ENCODE data around the gene CRISP1. TPM values are rescaled to one million over a fixed set of nuclear protein-coding genes. Genes with fewer than 3 reads are reported as not detected.

The CRISP1 gene
- total and polyA plus RNA-seq, 9 of the 15 experiments (the other 6 are each of a cell fraction or from before 2014, with no cell fraction given) = not detected

GRCh38 chr6:49913636-49914375, 47.5 kb upstream of the CRISP1 start:
- intact Hi-C loops (cut with micrococcal nuclease) (no loop called here), in situ Hi-C loops (cut with MboI) (no loop called here)
- Histone ChIP-seq H3K27ac (ENCODE audit: extremely low read depth, low read depth, low read length) (no peak overlapping the region), H3K4me1 (replicated peaks in 1 of 2; ENCODE audit: control insufficient read depth in 2 of 2, insufficient read depth in 2 of 2, low read length in 2 of 2) (no peaks in the 10 kb centered on the region), H3K36me3 (ENCODE audit: control insufficient read depth, insufficient read depth, low read length) (no peaks in the 10 kb centered on the region), H3K4me2 (ENCODE audit: insufficient read depth, low read length) (no peak overlapping the region), H3K9me3 (replicated peaks; ENCODE audit: control insufficient read depth, insufficient read depth, low read depth, low read length) (no peaks in the 10 kb centered on the region), H3K9ac (ENCODE audit: insufficient read depth in 1 of 2, low read depth in 2 of 2, low read length in 2 of 2) (no peak overlapping the region), H4K20me1 (replicated peaks; ENCODE audit: control insufficient read depth, insufficient read depth, low read length) (no peaks in the 10 kb centered on the region), H3K27me3 (ENCODE audit: control insufficient read depth in 2 of 2, insufficient read depth in 2 of 2, low read length in 2 of 2) (no peaks in the 10 kb centered on the region), H2AFZ (ENCODE audit: low read depth, low read length) (peak overlapping the region; percentile 22; the same call in 1 of the 2 replicates), H3K9me1 (ENCODE audit: control insufficient read depth, insufficient read depth, low read length) (no peaks in the 10 kb centered on the region), H3K4me3 (no peak overlapping the region), H3K79me2 (ENCODE audit: control insufficient read depth, insufficient read depth, low read length) (no peaks in the 10 kb centered on the region)
- CTCF ChIA-PET (ENCODE audit: low intra/inter-chr PET ratio) = no interaction called here
- 21% methylated on average over 6 of the region's 6 CpGs for WGBS (ENCODE audit: insufficient coverage, low coverage, missing lambda C conversion rate)
- no peak for FAIRE-seq
- POLR2A ChIA-PET = interaction anchor here (0.6 to 1.7 kb wide), 4 partner anchors 10 to 204 kb away, joined by 3 to 5 read pairs (median 4); no protein-coding TSS in a partner anchor
- BruUV-seq (replicated peaks) = no TSS peak
- no peak for DNase-seq (ENCODE audit: extremely low read depth in 1 of 4, low spot score in 3 of 4)
- ATAC-seq = peak; percentile 51; the same call in 2 of the 3 replicates
- TF ChIP-seq ZNF41 (CRISPR knock-in tag; conservative IDR thresholded peaks at IDR 0.05) (no peak), ZBTB49 (CRISPR knock-in tag; IDR thresholded peaks at IDR 0.05; ENCODE audit: borderline replicate concordance) (no peak), ZNF740 (CRISPR knock-in tag; IDR thresholded peaks at IDR 0.05) (no peak), ZNF740 (tag; IDR thresholded peaks at IDR 0.05) (no peak), ZNF644 (tag; IDR thresholded peaks at IDR 0.05; ENCODE audit: low read depth) (no peak), PHTF2 (CRISPR knock-in tag; IDR thresholded peaks at IDR 0.05) (no peak), XRCC5 (IDR thresholded peaks at IDR 0.05; ENCODE audit: low read depth, low read length) (no peak), E2F8 (IDR thresholded peaks at IDR 0.05; ENCODE audit: low read depth, partially characterized antibody) (no peak), ELF4 (CRISPR knock-in tag; IDR thresholded peaks at IDR 0.05) (no peak), AFF1 (IDR thresholded peaks at IDR 0.05; ENCODE audit: low read depth in 1 of 2, partially characterized antibody in 2 of 2) (no peak), ZNF830 (CRISPR knock-in tag; IDR thresholded peaks at IDR 0.05) (no peak)

All from K562 (cell line).